CD4-positive, alpha-beta T cell treated with Interleukin-10 for 1 hour (primary cell): ENCODE measurements around the gene SUSD4.
A peak's percentile ranks its signal among the peaks of the same experiment; 100 is the strongest.

Experiments
- DNase-seq: peaks from one replicate; pipeline ENCODE4 v3.0.0-alpha.2; 2020

SUSD4 gene

GRCh38 chr1:223328566-223328965 lies 35.4 kb downstream of the SUSD4 start:
- DNase-seq, result no peak

- DNase-seq, result no peak
Measured at GRCh38 chr1:223326776-223327175, 37.2 kb downstream of the SUSD4 start.

GRCh38 chr1:223323491-223324484 lies 40.2 kb downstream of the SUSD4 start:
- DNase-seq, result no peak

GRCh38 chr1:223322868-223323267 lies 41.1 kb downstream of the SUSD4 start:
- no peak for DNase-seq

- DNase-seq, result no peak
Measured at GRCh38 chr1:223320959-223321358, 43.0 kb downstream of the SUSD4 start.

- no peak for DNase-seq
Measured at GRCh38 chr1:223319905-223320580, 43.9 kb downstream of the SUSD4 start.

GRCh38 chr1:223319398-223319797 lies 44.6 kb downstream of the SUSD4 start:
- DNase-seq, result no peak

GRCh38 chr1:223316082-223316481 lies 47.9 kb downstream of the SUSD4 start:
- no peak for DNase-seq

- no peak for DNase-seq
Measured at GRCh38 chr1:223315665-223316064, 48.3 kb downstream of the SUSD4 start.

- DNase-seq, result no peak
Measured at GRCh38 chr1:223313415-223313754, 50.6 kb downstream of the SUSD4 start.

- DNase-seq, result no peak
Measured at GRCh38 chr1:223312705-223313414, 51.1 kb downstream of the SUSD4 start.

GRCh38 chr1:223312273-223312672 lies 51.7 kb downstream of the SUSD4 start:
- DNase-seq, result no peak

- no peak for DNase-seq
Measured at GRCh38 chr1:223311826-223312225, 52.1 kb downstream of the SUSD4 start.

GRCh38 chr1:223308136-223308535 lies 55.8 kb downstream of the SUSD4 start:
- no peak for DNase-seq

- no peak for DNase-seq
Measured at GRCh38 chr1:223307544-223307943, 56.4 kb downstream of the SUSD4 start.

GRCh38 chr1:223304931-223305330 lies 59.0 kb downstream of the SUSD4 start:
- no peak for DNase-seq

- peak; percentile 6 for DNase-seq
Measured at GRCh38 chr1:223301371-223301770, 62.6 kb downstream of the SUSD4 start.

- DNase-seq, result no peak
Measured at GRCh38 chr1:223299553-223299952, 64.4 kb downstream of the SUSD4 start.

- no peak for DNase-seq
Measured at GRCh38 chr1:223298701-223299100, 65.3 kb downstream of the SUSD4 start.

- no peak for DNase-seq
Measured at GRCh38 chr1:223297800-223298199, 66.2 kb downstream of the SUSD4 start.

GRCh38 chr1:223291796-223292195 lies 72.2 kb downstream of the SUSD4 start:
- no peak for DNase-seq

- DNase-seq, result no peak
Measured at GRCh38 chr1:223290397-223290796, 73.6 kb downstream of the SUSD4 start.

- DNase-seq, result no peak
Measured at GRCh38 chr1:223289621-223290020, 74.4 kb downstream of the SUSD4 start.

- DNase-seq, result no peak
Measured at GRCh38 chr1:223288826-223289225, 75.2 kb downstream of the SUSD4 start.
